H1 (cell line): ENCODE results near the gene UBE3B. TPM values are rescaled to one million over a fixed set of nuclear protein-coding genes. Genes with fewer than 3 reads are reported as not detected.

ENCODE experiments used
- CEBPB ChIP-seq: IDR thresholded peaks from 2 replicates; pipeline ENCODE4 v1.6.1; 2012; ENCODE audit warnings: low read depth, low read length
- MAFK ChIP-seq: IDR thresholded peaks from 2 replicates; pipeline ENCODE4 v1.6.1; 2012; ENCODE audit warnings: low read depth, mild to moderate bottlenecking, improper control_type of control experiment, low read length
- RAD21 ChIP-seq, 2 experiments: IDR thresholded peaks in 1 of 2; conservative IDR thresholded peaks in 1 of 2; 2 replicates each; pipeline ENCODE4 v1.6.1; 2011; ENCODE audit warnings: low read depth in 2 of 2, low read length in 2 of 2, improper control_type of control experiment in 1 of 2, inconsistent platforms in 1 of 2, mild to moderate bottlenecking in 1 of 2, moderate library complexity in 1 of 2
- polyA plus RNA-seq, 7 experiments: library from polyadenylated mRNA; depleted of rRNA in 3 of 7; stranded (reverse) in 5 of 7; unstranded in 2 of 7; fragments of >200 nt in 5 of 7; fragments of 200-250 nt in 2 of 7; gene quantifications; 1 replicate in 5 of 7; 2 replicates in 1 of 7; 4 replicates in 1 of 7; pipeline versions ENCODE4 v1.2.1 to v1.2.3, GENCODE V29; 2011 to 2013; ENCODE audit warnings: missing spikeins in 2 of 7, mixed read lengths in 2 of 7
- total RNA-seq: library from RNA; stranded (reverse); fragmentation: NEBNext Ultra II Directional; extraction: Animal tissue kit (Norgen Biotek cat#: 25700); gene quantifications from 2 replicates; pipeline ENCODE4 v1.2.1, GENCODE V29; 2021

Gene UBE3B
- total and polyA plus RNA-seq, 2 of the 8 experiments (the other 6 are each of a cell fraction or from before 2014, with no cell fraction given), result 14.0 to 21.1 TPM

DNA sequence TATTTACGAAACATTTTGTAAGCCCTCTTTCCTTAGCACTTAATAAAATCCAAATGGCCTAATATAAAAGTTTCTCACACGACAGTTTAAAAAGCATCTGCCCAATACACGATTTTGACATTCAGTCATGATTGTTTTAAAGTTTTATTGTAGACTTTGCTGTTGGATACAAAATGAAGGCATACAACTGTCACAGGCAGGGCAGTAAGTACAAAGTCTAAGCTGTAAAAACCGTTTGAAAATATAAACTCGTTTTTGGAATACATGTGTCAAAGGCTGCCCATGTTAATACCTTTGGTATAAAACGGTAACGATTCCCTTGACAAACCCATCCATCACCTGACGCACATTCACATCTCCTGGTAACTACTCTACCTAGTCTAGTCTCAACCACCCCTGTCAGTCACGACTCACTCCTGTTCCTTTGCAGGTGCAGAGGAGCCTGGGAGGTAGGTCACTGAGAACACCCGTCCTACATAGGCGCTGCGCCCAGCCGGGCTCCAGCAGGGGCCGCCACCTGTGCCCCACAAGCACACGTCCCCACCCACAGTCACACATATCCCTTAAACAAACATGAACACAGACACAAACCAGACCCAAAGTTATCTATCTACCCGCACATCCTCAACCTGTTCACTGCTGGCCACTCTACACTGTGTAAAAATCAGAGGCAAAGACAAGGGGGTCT, 27.4 kb upstream of the UBE3B start (continued):
- no peak for TF ChIP-seq MAFK
- TF ChIP-seq CEBPB, result no peak
- peak; percentile 48 to 68 for TF ChIP-seq RAD21 (IDR thresholded peaks at IDR 0.05 in 1 of 2, conservative IDR thresholded peaks at IDR 0.05 in 1 of 2; ENCODE audit: low read depth in 2 of 2, low read length in 2 of 2)
